CD4-positive, alpha-beta memory T cell (primary cell): ENCODE results near the gene RFLNA. TPM values are rescaled to one million over a fixed set of nuclear protein-coding genes. Genes with fewer than 3 reads are reported as not detected.
"Not testable (repeated sequence)": the region's sequence is repeated elsewhere in the genome, so short reads cannot be mapped to it uniquely, and the experiment has no call there.

Source experiments
- CTCF ChIA-PET: fragments of 350-600 bp; sonication (Branson Sonifier 250); formaldehyde crosslinking; loops from one replicate; lab custom pipeline; 2021; ENCODE audit warnings: inconsistent platforms; ENCODE audit not compliant: partially characterized antibody; lab: Charles Lee
- POLR2A ChIA-PET: fragments of 350-600 bp; sonication (Branson Sonifier 250); formaldehyde crosslinking; loops from one replicate; lab custom pipeline; 2021; ENCODE audit not compliant: partially characterized antibody; lab: Charles Lee
- DNase-seq, 5 donors: peaks; one replicate each; pipeline versions ENCODE4 v3.0.0 to v3.0.0-alpha.2; 2020 to 2022; ENCODE audit warnings: mixed read lengths in 1 of 5
- H3K27ac ChIP-seq: one replicate; pipeline ENCODE4 v1.7.0; 2013; ENCODE audit warnings: low read depth, low read length
- H3K27me3 ChIP-seq: 2 replicates; pipeline ENCODE4 v1.7.0; 2013; ENCODE audit warnings: mild to moderate bottlenecking, low read length, moderate library complexity; ENCODE audit not compliant: insufficient read depth
- H3K36me3 ChIP-seq: 2 replicates; pipeline ENCODE4 v1.7.0; 2013; ENCODE audit warnings: mild to moderate bottlenecking, low read length, moderate library complexity; ENCODE audit not compliant: insufficient read depth
- H3K4me1 ChIP-seq: 2 replicates; pipeline ENCODE4 v1.7.0; 2013; ENCODE audit warnings: mild to moderate bottlenecking, low read length, moderate library complexity; ENCODE audit not compliant: insufficient read depth
- H3K4me3 ChIP-seq, 2 donors: one replicate each; pipeline ENCODE4 v1.7.0; 2013; ENCODE audit warnings: low read length in 2 of 2, mild to moderate bottlenecking in 1 of 2
- H3K9me3 ChIP-seq, 2 donors: one replicate each; pipeline ENCODE4 v1.7.0; 2013; ENCODE audit warnings: low read length in 2 of 2, control low read depth in 1 of 2; ENCODE audit not compliant: control insufficient read depth in 1 of 2
- H3K27ac Mint-ChIP-seq, 7 donors: one replicate each; pipeline ENCODE4 v1.8.0; 2020 to 2021; ENCODE audit warnings: mixed read lengths in 7 of 7, mild to moderate bottlenecking in 6 of 7, inconsistent platforms in 3 of 7, moderate library complexity in 3 of 7
- H3K27me3 Mint-ChIP-seq, 2 donors: one replicate each; pipeline ENCODE4 v1.8.0; 2020 to 2021; ENCODE audit warnings: mixed read lengths in 2 of 2
- H3K36me3 Mint-ChIP-seq, 2 donors: one replicate each; pipeline ENCODE4 v1.8.0; 2020 to 2021; ENCODE audit warnings: mixed read lengths in 2 of 2, inconsistent platforms in 1 of 2, mild to moderate bottlenecking in 1 of 2
- H3K4me1 Mint-ChIP-seq, 4 donors: one replicate each; pipeline ENCODE4 v1.8.0; 2020 to 2021; ENCODE audit warnings: mixed read lengths in 4 of 4, mild to moderate bottlenecking in 1 of 4
- H3K4me3 Mint-ChIP-seq, 8 donors: one replicate each; pipeline ENCODE4 v1.8.0; 2020 to 2021; ENCODE audit warnings: mixed read lengths in 8 of 8, mild to moderate bottlenecking in 7 of 8, moderate library complexity in 6 of 8, inconsistent platforms in 3 of 8
- H3K9me3 Mint-ChIP-seq, 8 donors: one replicate each; pipeline ENCODE4 v1.8.0; 2020 to 2021; ENCODE audit warnings: mixed read lengths in 8 of 8, mild to moderate bottlenecking in 5 of 8, inconsistent platforms in 3 of 8, moderate library complexity in 1 of 8
- intact Hi-C: fragments of 100-400 bp; cut with micrococcal nuclease; formaldehyde crosslinking; loops from one replicate; pipeline ENCODE4 v1.15.1; 2023
- polyA plus RNA-seq, 2 donors: library from polyadenylated mRNA; unstranded; fragments of 300-500 nt; fragmentation: Illumina TruSeq; gene quantifications; one replicate each; pipeline ENCODE4 v1.2.3, GENCODE V29; 2021
- total RNA-seq, 2 experiments: library from RNA; stranded (reverse); gene quantifications; one replicate each; pipeline ENCODE4 v1.2.3, GENCODE V29; 2021

The RFLNA gene
- total and polyA plus RNA-seq, 4 experiments from 2014 or later = not detected

DNA sequence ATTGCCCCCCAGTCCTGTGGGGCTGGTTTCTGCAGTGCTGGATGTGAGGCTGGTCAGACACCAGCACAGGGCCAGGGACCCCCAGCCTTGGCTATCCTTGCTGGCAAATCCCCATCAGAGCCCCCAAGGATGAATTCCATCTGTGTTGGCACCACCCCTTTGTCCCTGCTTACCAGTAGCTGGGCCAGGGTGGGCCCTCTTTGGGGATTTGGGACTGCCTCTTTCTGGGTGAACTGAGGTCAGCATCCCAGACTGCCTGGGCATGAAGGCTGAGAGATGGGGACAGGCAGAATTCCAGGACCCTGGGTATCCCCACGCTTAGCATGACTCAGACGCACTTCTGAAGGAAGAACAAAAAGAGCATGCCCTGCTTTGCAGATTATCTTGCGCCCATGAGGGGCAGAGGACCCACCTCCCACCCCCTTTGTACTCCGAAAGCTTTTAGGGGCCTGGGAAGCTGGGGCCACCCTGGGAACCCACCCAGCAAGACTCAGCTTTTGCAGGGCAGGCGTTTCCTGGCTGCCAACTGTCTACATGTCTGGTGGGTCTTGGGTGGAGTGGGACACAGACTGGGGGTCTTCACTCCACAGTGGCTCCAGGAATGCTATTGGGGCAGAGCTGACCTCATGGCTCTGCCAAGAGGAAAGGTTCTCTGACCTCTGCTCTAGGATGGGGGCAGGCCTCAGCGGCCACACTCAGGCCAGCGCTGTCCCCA lies 26.8 kb downstream of the RFLNA start:
- Histone ChIP-seq H3K4me1 (no peaks in the 10 kb centered on the region), H3K4me3 (no peak overlapping the region), H3K27me3 (no peaks in the 10 kb centered on the region), H3K36me3 (peaks cover 15% of the 10 kb centered on the region), H3K27ac (no peak overlapping the region), H3K9me3 (peaks cover 5 to 9% of the 10 kb centered on the region in 2 donors)
- Mint-ChIP-seq H3K36me3 (peaks cover 20 to 24% of the 10 kb centered on the region in 2 donors), H3K27ac (no peak overlapping the region), H3K9me3 (peaks cover 0 to 21% (median 14%) of the 10 kb centered on the region in 8 donors), H3K27me3 (no peaks in the 10 kb centered on the region), H3K4me3 (no peak overlapping the region), H3K4me1 (no peaks in the 10 kb centered on the region)
- no peak for DNase-seq
- ChIA-PET POLR2A (no interaction called here), CTCF (interaction anchor here (0.7 to 2.0 kb wide), 4 partner anchors 17 to 440 kb away, joined by 3 to 5 read pairs (median 4); no protein-coding TSS in a partner anchor)
- intact Hi-C loops = no loop called here

DNA sequence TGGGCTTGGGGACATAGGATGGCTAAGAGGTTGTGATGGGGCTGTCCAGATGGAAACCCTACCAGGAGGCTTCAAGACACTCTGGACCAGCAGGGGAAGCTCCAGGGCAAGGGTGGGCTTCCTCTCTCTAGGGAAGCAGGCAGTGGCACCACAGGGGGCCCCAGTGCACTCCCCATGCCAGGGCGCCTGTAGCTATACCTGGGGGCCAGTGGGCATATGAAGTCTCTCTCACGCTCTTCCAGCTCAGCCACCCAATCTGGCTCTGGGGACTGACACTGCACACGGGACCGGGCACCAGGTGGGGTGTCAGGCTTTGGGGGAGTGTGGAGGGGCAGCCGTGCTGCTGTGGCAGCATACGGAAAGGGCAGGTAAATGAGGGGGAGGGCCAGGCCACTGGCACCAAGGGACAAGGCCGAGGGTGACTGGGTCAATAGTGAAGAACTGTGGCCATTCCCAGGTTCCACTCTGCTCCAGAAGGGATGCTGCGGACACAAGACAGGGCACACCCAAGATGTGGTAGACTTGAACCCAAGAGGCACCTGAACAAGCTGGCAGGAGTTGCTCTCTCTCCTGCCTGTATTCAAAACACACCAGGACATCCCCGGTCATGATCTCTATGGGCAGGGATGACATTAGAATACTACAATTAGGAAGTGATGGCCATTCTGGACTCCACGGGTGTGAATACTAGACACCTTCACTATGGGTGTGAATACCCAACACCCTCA lies 27.5 kb downstream of the RFLNA start:
- H3K27me3 Mint-ChIP-seq = no peaks in the 10 kb centered on the region
- H3K4me3 Mint-ChIP-seq = no peak overlapping the region
- peaks cover 5 to 9% of the 10 kb centered on the region in 2 donors for H3K9me3 ChIP-seq
- no peaks in the 10 kb centered on the region for H3K4me1 ChIP-seq
- no peaks in the 10 kb centered on the region for H3K4me1 Mint-ChIP-seq
- H3K27ac ChIP-seq = no peak overlapping the region
- H3K27me3 ChIP-seq = no peaks in the 10 kb centered on the region
- peaks cover 0 to 21% (median 14%) of the 10 kb centered on the region in 8 donors for H3K9me3 Mint-ChIP-seq
- peaks cover 15% of the 10 kb centered on the region for H3K36me3 ChIP-seq
- no peak overlapping the region for H3K27ac Mint-ChIP-seq
- peaks cover 23 to 24% of the 10 kb centered on the region in 2 donors for H3K36me3 Mint-ChIP-seq
- ChIA-PET CTCF (interaction anchor here (0.7 to 1.8 kb wide), 3 partner anchors 16 to 439 kb away, joined by 3 to 4 read pairs (median 4); no protein-coding TSS in a partner anchor), POLR2A (no interaction called here)
- no peak for DNase-seq
- intact Hi-C loops = no loop called here
- no peak overlapping the region for H3K4me3 ChIP-seq

DNA sequence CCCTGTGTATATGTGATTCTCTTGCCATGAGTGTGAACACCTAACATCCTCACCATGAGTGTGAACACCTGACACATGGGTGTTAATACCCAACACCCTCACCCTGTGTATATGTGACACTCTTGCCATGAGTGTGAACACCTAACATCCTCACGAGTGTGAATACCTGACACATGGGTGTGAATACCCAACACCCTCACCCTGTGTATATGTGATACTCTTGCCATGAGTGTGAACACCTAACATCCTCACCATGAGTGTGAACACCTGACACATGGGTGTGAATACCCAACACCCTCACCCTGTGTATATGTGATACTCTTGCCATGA lies 28.1 kb downstream of the RFLNA start:
- peaks cover 27% of the 10 kb centered on the region in 2 donors for H3K36me3 Mint-ChIP-seq
- H3K9me3 ChIP-seq, H3K4me1 Mint-ChIP-seq, H3K4me3 ChIP-seq, H3K4me1 ChIP-seq, H3K27ac Mint-ChIP-seq, DNase-seq, H3K27me3 ChIP-seq, H3K4me3 Mint-ChIP-seq, intact Hi-C loops, CTCF ChIA-PET, H3K27ac ChIP-seq, POLR2A ChIA-PET, H3K27me3 Mint-ChIP-seq: not testable (repeated sequence)
- H3K36me3 ChIP-seq = peaks cover 15% of the 10 kb centered on the region
- H3K9me3 Mint-ChIP-seq = peaks cover 0 to 22% (median 14%) of the 10 kb centered on the region in 8 donors

DNA sequence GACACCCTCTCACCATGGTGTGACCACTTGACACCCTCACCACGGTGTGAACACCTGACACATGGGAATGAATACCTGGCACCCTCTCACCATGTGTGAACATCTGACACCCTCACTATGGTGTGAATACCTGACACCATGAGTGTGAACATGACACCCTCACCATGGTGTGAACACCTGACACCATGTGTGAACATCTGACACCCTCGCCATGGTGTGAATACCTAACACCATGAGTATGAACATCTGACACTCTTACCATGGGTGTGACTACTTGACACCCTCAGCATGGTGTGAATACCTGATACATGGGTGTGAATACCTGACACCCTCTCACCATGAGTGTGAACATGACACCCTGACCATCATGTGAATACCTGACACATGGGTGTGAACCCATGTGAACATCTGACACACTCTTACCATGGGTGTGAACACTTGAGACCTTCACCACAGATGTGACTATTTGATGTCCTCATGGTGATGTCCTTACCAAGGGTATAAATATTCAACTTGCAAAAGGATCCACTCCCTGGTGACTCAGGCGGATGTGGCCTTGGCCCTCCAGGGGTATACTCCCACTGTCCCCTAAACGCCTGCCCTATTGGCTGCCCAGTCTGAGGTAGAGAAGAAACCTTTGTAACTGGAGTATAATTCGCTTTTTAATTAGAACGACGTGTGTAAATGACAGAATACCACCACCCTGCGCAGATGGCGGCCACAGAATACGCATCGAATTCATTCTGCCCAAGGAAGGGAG lies 29.1 kb downstream of the RFLNA start:
- Histone ChIP-seq H3K4me1 (no peaks in the 10 kb centered on the region), H3K36me3 (peaks cover 15% of the 10 kb centered on the region), H3K4me3 (no peak overlapping the region), H3K9me3 (peaks cover 5 to 9% of the 10 kb centered on the region in 2 donors), H3K27ac (no peak overlapping the region), H3K27me3 (no peaks in the 10 kb centered on the region)
- H3K36me3 Mint-ChIP-seq = peaks cover 27 to 33% of the 10 kb centered on the region in 2 donors
- H3K9me3 Mint-ChIP-seq = peaks cover 0 to 22% (median 14%) of the 10 kb centered on the region in 8 donors
- POLR2A ChIA-PET = no interaction called here
- H3K27ac Mint-ChIP-seq = peak overlapping the region in 2 of 7 donors; percentile 27 to 48
- CTCF ChIA-PET = no interaction called here
- H3K4me3 Mint-ChIP-seq = no peak overlapping the region
- no peak for DNase-seq
- no peaks in the 10 kb centered on the region for H3K4me1 Mint-ChIP-seq
- intact Hi-C loops = no loop called here
- no peaks in the 10 kb centered on the region for H3K27me3 Mint-ChIP-seq

DNA sequence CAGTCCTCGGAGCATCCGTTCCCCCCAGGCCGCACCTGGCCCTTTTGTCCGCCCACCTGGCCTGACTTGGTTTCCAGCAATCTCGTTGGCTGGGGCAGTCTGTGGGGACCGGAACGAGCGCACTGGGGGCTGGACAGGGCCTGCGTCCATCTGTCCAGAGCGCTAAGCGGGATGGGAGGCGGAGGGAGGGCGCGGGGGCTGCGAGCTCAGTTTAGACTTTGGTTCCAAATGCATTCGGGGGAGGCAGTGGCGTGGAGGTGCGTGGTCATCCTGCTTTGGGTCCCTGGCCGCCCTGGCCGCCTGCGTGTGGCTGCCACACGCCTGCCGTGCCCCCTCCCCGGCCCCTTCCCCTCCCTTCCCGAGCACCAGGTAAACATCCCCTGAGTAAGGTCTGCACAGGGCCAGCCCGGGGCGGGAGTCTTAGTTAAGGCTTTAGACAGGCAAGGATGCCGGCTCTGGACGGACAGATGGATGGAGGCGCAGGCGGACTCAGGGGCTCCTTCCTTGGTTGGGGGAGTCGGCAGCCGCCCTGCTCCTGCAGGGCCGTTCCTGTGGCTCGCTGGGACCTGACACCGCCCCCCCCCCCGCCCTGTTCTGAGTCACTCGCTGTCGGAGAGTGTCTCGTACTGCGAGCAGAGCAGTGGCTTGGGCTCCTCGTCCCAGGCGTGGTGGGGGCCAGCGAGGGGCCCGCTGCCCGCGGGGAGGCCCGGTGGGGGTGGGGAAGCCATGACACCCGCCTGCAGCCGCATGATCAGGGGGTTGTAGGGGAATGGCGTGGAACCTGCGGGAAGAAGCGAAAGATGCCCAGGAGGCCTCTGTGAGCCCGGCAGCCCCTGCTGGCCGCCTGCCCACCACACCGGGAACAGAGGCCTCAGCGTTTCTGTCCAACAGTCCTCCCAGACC lies 30.2 kb downstream of the RFLNA start:
- intact Hi-C loops = no loop called here
- DNase-seq = no peak
- H3K27ac ChIP-seq = no peak overlapping the region
- no peaks in the 10 kb centered on the region for H3K27me3 ChIP-seq
- Mint-ChIP-seq H3K36me3 (peaks cover 31 to 41% of the 10 kb centered on the region in 2 donors), H3K9me3 (peaks cover 0 to 22% (median 14%) of the 10 kb centered on the region in 8 donors), H3K27ac (no peak overlapping the region), H3K4me1 (no peaks in the 10 kb centered on the region), H3K4me3 (no peak overlapping the region), H3K27me3 (no peaks in the 10 kb centered on the region)
- peaks cover 5 to 9% of the 10 kb centered on the region in 2 donors for H3K9me3 ChIP-seq
- H3K4me3 ChIP-seq = no peak overlapping the region
- CTCF ChIA-PET = no interaction called here
- H3K36me3 ChIP-seq = peaks cover 17% of the 10 kb centered on the region
- POLR2A ChIA-PET = no interaction called here
- no peaks in the 10 kb centered on the region for H3K4me1 ChIP-seq

DNA sequence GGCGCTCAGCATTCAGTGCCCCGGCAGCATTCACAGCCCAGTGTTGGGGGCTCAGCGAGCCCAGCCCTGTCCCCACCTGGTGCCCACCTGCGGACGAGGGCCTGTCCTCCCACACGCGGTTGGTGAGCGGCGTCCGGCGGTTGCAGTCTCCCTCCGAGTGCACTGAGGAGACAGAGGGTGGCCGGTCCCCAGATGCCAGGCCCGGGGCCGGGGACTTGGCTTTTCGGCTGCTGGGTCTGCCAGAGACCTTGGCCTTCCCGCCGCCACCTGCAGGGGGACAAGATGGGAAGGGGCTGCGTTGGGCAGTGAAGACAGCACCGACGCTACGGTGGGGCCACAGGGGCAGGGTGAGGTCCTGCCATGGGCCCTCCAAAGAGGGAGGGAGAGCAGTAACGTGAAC lies 31.2 kb downstream of the RFLNA start:
- POLR2A ChIA-PET = no interaction called here
- peaks cover 0 to 22% (median 14%) of the 10 kb centered on the region in 8 donors for H3K9me3 Mint-ChIP-seq

More for the DNA sequence above, 31.2 kb downstream of the RFLNA start:
- Histone ChIP-seq H3K27ac (no peak overlapping the region), H3K27me3 (no peaks in the 10 kb centered on the region), H3K36me3 (peaks cover 23% of the 10 kb centered on the region), H3K4me1 (no peaks in the 10 kb centered on the region), H3K4me3 (no peak overlapping the region), H3K9me3 (peaks cover 5 to 9% of the 10 kb centered on the region in 2 donors)
- H3K36me3 Mint-ChIP-seq = peaks cover 34 to 47% of the 10 kb centered on the region in 2 donors
- H3K27me3 Mint-ChIP-seq = no peaks in the 10 kb centered on the region
- intact Hi-C loops = no loop called here
- CTCF ChIA-PET = no interaction called here
- H3K4me1 Mint-ChIP-seq = no peaks in the 10 kb centered on the region
- no peak for DNase-seq
- H3K4me3 Mint-ChIP-seq = no peak overlapping the region
- no peak overlapping the region for H3K27ac Mint-ChIP-seq
